OCI-LY7 (cell line): ENCODE data around the gene PDE2A.

Source experiments
- EZH2phosphoT487 ChIP-seq: fragments of 200-600 bp; sonication (generic); IDR thresholded peaks from 2 replicates; pipeline ENCODE4 v1.6.1; 2018; ENCODE audit warnings: low read depth, borderline replicate concordance, mild to moderate bottlenecking, mixed run types, antibody characterized with exemption, low read length, moderate library complexity, mixed read lengths
- TF ChIP-seq, protein P1 (sequence below): fragments of 200-600 bp; sonication (generic); conservative IDR thresholded peaks from 2 replicates; pipeline ENCODE4 v1.5.1; 2014; ENCODE audit warnings: mild to moderate bottlenecking, antibody characterized with exemption, low read length, moderate library complexity, mixed read lengths

DNA sequence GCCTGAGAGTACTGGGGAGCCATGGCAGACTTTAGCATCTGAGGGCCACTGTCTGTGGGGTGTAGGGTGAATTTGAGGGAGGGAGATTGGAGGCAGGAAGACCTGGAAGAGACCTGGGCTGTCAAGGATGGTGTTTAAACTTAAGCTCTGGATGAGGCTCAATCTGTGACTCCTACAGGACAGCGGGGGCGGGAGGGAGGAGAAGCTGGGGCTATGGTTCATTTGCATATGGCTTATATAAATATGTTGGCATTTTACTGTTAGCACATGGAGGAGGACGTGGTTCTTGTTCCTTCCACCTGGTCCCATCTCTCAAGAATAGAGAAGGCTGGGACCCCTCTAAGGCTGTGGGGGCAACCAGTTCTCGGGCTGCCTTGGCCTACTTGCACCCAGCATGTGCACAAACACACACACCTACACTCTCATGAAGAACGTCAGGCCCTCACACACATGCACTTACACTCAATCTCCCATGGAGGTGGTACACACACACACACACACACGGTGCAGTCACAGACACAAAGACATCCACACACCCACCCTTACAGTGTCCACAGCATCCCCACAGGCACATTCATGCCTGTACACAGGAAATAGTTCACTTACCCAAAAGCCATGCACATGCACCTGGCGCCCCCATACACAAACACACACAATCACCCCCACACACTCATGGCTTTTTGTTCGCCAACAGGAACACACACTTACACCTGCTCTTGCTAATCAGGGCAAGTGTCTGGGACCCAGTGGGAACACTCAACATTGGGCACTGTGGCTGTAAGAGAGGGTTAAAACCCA lies 81.3 kb downstream of the PDE2A start:
- TF ChIP-seq, protein P1, sequence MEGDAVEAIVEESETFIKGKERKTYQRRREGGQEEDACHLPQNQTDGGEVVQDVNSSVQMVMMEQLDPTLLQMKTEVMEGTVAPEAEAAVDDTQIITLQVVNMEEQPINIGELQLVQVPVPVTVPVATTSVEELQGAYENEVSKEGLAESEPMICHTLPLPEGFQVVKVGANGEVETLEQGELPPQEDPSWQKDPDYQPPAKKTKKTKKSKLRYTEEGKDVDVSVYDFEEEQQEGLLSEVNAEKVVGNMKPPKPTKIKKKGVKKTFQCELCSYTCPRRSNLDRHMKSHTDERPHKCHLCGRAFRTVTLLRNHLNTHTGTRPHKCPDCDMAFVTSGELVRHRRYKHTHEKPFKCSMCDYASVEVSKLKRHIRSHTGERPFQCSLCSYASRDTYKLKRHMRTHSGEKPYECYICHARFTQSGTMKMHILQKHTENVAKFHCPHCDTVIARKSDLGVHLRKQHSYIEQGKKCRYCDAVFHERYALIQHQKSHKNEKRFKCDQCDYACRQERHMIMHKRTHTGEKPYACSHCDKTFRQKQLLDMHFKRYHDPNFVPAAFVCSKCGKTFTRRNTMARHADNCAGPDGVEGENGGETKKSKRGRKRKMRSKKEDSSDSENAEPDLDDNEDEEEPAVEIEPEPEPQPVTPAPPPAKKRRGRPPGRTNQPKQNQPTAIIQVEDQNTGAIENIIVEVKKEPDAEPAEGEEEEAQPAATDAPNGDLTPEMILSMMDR = no peak
- no peak for TF ChIP-seq EZH2phosphoT487
